Measurements from ENCODE around the gene H3-3A.

GRCh38 chr1:226083302-226084101 lies 21.0 kb downstream of the H3-3A start:
- TF ChIP-seq POLR2AphosphoS5 (IDR thresholded peaks at IDR 0.05; ENCODE audit: low read depth, low read length) (no peak), POLR2A (IDR thresholded peaks at IDR 0.05; ENCODE audit: low read depth, low read length) (no peak), TAF1 (IDR thresholded peaks at IDR 0.05; ENCODE audit: low read depth, low read length) (no peak)
